Right renal pelvis (tissue), 4 donors: ENCODE results near the gene RMDN2. TPM values are rescaled to one million over a fixed set of nuclear protein-coding genes. Genes with fewer than 3 reads are reported as not detected.

Experiments used
- DNase-seq, 4 donors: peaks; one replicate each; pipeline ENCODE4 v3.0.0-alpha.2; 2013; ENCODE audit warnings: low read depth in 4 of 4, low spot score in 3 of 4, missing footprints in 1 of 4
- polyA plus RNA-seq, 4 donors: library from polyadenylated mRNA; unstranded; fragments of 120-200 nt; gene quantifications; one replicate each; pipeline ENCODE4 v1.2.1, GENCODE V29; 2013; ENCODE audit not compliant: insufficient read length in 4 of 4

Gene RMDN2, protein sequence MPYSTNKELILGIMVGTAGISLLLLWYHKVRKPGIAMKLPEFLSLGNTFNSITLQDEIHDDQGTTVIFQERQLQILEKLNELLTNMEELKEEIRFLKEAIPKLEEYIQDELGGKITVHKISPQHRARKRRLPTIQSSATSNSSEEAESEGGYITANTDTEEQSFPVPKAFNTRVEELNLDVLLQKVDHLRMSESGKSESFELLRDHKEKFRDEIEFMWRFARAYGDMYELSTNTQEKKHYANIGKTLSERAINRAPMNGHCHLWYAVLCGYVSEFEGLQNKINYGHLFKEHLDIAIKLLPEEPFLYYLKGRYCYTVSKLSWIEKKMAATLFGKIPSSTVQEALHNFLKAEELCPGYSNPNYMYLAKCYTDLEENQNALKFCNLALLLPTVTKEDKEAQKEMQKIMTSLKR
- 10 to 100 TPM in 3 of 4 donors, 1 to 10 TPM in 1; 9.4 to 12.5 (median 11.5) TPM for polyA plus RNA-seq

DNA sequence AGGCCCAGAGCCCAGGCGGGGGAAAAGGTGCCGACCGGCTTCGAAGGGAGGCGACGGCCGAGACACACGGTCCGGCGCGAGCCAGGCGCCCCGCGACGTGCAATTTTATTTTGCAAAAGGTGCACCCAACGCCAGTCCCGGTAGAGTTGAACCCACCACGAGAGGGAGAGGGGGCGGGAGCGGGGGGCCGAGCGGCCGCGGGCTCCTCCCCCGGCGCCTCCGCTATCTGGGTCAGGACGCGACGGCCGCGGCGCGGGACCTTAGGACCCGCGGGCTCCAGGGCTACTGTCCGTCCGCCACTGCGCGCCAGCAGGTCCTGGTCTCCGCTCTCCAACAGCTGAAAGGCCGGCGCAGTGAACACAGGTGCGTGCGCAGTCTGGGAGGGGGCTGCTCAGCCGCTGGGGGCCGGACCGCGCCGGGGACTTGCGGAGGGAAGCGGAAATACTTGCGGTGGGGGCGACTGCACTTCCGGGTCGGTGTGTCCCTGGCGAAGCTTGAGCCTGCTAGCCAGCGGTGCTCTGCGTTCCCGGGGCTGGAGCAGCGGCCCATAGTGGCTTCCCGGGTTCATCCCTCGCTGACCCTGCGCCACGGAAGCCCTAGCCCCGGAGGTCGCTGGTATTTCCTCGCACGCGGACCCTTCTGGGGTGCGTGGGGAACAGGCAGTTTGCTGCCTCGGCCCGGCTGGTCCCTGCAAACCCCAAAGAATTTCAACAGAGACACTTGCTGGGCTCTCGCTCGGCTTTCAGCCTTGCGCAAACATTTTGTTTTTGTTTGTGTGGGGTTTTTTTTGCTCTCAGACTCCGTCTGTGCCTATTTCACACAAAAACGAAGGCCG is at the start of gene RMDN2:
Gene RMDN2 (plus strand): TSS at position 225 of the 835 bp plus-strand sequence. CDS start 3,991 bp downstream, outside the sequence.
- peak; percentile 80 to 85 (median 84) for DNase-seq

DNA sequence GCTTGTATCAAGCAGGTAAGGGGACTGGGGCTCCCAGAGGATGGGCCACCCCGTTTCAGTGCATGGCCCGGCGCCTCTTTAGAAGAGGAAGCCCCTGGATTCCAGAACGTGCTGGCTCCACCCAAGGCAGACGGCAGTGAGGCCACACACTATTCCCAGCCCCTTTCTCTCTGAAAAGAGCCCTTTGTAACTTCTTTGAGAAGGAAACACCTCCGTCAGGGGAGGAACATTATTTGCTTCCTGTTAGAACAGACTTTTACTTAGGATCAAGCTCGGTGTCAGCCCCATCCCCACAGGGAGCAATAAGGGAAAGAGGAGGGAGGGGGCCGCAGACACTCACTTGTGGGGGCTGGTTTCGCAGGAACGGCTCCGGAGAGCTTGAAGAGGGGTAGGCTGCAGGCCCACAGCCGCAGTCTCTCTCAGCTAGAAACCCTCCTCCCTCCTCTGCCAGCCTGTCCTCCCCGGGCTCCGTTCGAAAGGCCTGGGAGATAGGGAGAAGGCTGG is 49.6 kb upstream of the RMDN2 start:
- DNase-seq: no peak

- no peak for DNase-seq
Observed at GRCh38 chr2:37876227-37876626, 48.9 kb upstream of the RMDN2 start.

GRCh38 chr2:37877457-37878315 is 47.4 kb upstream of the RMDN2 start:
- peak; percentile 54 to 71 (median 60) for DNase-seq

GRCh38 chr2:37878536-37878935 is 46.6 kb upstream of the RMDN2 start:
- DNase-seq: no peak

DNA sequence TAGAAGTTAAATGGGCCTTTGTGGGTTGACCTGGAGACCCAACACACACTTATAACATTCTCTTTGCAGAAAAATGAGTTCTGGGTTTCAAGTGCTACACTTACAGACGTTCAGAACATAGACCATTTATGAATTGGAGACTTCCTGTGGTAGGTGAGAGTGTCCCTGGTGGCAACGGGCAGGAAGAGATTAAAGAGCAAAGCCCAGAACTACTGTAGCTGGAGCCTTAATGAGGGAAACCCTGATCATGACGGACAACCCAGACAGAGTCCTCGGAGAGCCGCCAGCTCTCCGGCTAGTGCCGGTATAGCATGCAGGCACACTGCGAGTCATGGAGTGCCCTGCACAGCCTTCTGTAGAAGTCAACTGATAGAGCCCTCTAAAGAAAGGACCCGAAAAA is 44.5 kb upstream of the RMDN2 start:
- DNase-seq: no peak

- no peak for DNase-seq
Observed at GRCh38 chr2:37881397-37881796, 43.7 kb upstream of the RMDN2 start.

DNA sequence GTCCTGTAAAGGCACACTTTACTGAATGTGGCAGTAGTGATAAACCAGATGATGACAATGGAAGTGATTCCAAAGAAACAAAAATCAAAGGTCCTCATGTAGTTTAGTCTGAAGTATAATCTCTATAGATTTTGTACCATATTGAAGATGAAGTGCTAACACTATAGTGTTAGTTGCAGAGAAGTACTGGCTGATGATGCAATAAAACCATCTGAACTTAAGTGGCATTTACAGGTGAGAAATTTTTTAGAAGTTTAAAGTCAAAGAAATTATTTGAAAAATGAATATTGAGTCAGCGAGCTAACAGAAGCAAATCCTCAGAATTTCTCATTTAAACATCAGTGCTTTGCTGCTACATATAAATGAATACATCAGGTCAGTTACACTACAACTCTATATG is 43.1 kb upstream of the RMDN2 start:
- DNase-seq: no peak

- no peak for DNase-seq
Observed at GRCh38 chr2:37883518-37883917, 41.6 kb upstream of the RMDN2 start.

GRCh38 chr2:37885329-37885993 is 39.6 kb upstream of the RMDN2 start:
- DNase-seq: no peak

GRCh38 chr2:37886745-37887144 is 38.3 kb upstream of the RMDN2 start:
- no peak for DNase-seq

- no peak for DNase-seq
Observed at GRCh38 chr2:37887286-37887685, 37.8 kb upstream of the RMDN2 start.

DNA sequence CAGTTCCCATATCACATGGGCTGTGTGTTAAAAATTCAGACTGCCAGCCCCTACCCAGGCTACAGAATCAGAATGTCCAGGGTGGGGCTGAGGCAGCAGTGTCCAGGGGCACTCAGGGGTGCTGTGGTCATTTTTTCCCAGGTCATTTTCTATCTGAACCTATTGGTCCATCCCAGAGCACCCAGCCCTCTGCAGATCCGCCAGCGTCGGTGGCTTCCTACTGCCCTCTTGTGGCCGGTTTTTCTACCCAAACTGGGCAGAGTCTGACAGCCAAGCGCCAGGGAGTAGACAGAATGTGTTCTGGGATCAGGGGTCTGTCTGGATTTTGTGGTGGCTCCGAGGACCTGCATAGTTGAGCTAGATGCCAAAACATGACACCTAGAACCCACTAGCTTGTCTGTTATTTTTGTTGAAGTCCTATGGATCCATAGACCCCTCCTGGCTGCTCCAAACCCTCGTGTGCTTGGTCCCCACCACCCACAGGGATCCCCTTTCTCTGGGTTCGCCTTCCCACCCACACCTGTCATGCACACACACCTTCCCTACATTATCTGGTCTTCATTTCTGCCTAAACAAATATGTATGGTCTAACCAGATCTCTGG is 34.1 kb upstream of the RMDN2 start:
- DNase-seq: peak in 3 of 4 donors; percentile 43 to 52 (median 47)

DNA sequence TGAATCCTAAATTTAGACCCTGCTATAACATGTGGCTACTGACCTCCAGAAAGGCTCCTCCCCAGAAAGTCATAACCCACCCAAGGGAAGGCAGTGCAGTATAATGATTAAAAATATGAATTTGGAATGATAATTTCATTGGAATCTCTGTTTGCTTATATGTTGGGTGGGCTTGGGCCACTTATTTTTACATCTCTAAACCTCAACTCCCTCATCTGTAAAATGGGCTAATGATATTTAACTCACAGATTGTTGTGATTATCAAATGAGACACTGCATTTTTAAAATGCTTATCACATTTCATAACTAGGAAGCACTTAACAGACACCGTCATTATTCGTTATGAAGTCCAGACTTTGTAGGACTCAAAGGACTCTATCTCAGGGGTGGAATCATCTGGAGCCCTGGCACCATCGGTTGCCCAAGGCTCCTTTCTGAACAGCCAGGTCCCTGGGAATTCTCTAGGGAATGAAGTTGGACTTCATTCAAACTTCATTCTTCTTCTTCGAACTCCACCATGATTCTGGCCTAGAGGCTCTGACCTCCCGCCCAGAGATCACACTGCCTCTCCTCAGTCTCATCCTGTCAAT is 33.1 kb upstream of the RMDN2 start:
- no peak for DNase-seq

GRCh38 chr2:37892436-37893114 is 32.5 kb upstream of the RMDN2 start:
- no peak for DNase-seq

- DNase-seq: no peak
Observed at GRCh38 chr2:37893327-37893726, 31.8 kb upstream of the RMDN2 start.

- no peak for DNase-seq
Observed at GRCh38 chr2:37894047-37894446, 31.0 kb upstream of the RMDN2 start.

DNA sequence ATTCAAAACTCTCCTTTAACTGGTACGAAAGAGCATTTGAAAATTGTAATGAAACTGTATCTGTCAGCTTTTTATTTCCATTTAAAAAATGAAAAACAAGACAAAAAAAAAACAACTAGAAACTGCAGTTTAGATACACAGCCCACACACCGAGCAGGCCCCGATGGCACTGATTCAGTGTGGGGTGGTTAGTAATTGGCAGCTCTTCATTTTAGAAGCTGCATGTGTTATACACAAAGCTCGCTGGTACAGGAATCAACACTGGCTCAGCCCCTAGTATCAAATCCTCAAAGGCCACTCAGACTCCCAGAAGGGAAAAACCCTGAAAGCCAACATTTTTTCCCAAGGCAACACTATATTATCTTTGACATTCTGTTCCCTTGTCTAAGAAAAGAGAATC is 30.5 kb upstream of the RMDN2 start:
- DNase-seq: no peak

DNA sequence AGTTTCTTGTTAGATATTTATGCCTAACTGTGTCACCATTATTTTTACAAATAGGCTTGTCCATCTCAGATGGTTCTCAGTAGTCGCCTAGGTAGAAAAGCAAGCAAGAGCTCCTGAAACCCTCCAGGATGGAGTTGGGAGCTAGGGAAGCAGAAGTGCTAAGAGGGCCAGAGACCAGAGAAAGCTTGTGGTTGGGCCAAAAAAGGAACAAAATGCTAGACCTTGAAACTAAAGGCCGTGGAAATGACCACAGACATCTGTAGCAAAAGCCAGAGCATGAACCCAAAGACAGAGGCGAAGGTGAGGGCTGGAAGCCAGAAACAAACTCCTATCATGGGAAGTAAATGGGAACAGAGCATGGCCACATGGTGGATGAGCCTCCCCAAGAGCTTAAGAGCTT is 29.9 kb upstream of the RMDN2 start:
- no peak for DNase-seq
